ENCODE measurements around the gene RPL18A. TPM values are rescaled to one million over a fixed set of nuclear protein-coding genes. Genes with fewer than 3 reads are reported as not detected.

The RPL18A gene
- total and polyA plus RNA-seq, 2 of the 13 experiments (the other 11 are each of a cell fraction or from before 2014, with no cell fraction given), result 1,471 to 2,004 TPM

DNA sequence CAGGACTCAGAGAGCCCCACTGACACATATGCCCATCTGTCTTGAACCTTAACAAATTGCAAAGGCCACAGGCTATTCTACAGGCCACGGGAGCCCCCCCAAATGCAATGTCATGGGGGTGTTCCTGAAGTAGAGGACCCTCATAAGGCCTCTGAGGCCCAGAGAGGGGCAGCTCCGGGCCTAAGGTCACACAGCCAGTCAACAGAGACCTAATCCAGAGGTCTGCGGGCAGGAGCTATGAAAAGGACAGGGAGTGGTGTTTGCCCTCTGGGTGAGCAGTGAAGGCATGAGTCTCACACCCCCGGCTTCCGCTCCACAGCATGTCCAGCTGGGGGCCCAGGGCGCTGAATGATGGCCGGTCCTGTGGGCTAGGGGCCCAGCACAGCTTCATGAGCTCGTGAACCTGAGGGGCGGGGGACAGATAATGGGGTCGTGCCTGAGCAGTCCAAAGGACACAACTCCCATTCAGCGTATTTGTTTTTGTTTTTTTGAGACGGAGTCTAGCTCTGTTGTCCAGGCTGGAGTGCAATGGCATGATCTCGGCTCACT lies 33.1 kb upstream of the RPL18A start:
- Histone ChIP-seq H2AFZ (ENCODE audit: low read length) (no peak overlapping the region), H3K36me3 (replicated peaks in 1 of 2; ENCODE audit: control insufficient read depth in 1 of 2, insufficient read depth in 2 of 2, low read length in 2 of 2) (no peaks in the 10 kb centered on the region; a peak in 1 of 5 replicates), H3K79me2 (ENCODE audit: insufficient read depth, low read length) (no peaks in the 10 kb centered on the region), H4K20me1 (ENCODE audit: insufficient read depth, low read length) (no peaks in the 10 kb centered on the region), H3K4me3 (replicated peaks in 1 of 3; ENCODE audit: insufficient read depth in 1 of 3, low read depth in 2 of 3, low read length in 3 of 3) (no peak overlapping the region), H3K9ac (ENCODE audit: insufficient read depth, low read depth, low read length) (no peak overlapping the region), H3K27me3 (ENCODE audit: control insufficient read depth in 1 of 2, insufficient read depth in 2 of 2, low read length in 2 of 2) (no peaks in the 10 kb centered on the region), H3K27ac (ENCODE audit: extremely low read length, insufficient read depth, low read length) (no peak overlapping the region), H3K4me2 (ENCODE audit: low read depth, low read length) (no peak overlapping the region), H3K4me1 (ENCODE audit: insufficient read depth, low read length) (0 out of 2 replicates have a peak, but pooled peaks cover 7% of the 10 kb centered on the region), H3K9me3 (ENCODE audit: low read length) (no peaks in the 10 kb centered on the region)
- DNase-seq (ENCODE audit: low spot score) (no peak), ATAC-seq (no peak), FAIRE-seq (no peak)
- CTCF ChIA-PET (ENCODE audit: low intra/inter-chr PET ratio, low total read pairs), result no interaction called here
- intact Hi-C loops (cut with micrococcal nuclease; ENCODE audit: unreplicated experiment) (no loop called here), in situ Hi-C loops (cut with HindIII; ENCODE audit: extremely low pct_ligation_motif_present, low pct_unique_long_range_greater_than_20kb) (no loop called here)
- peak; percentile 95 for TF ChIP-seq ZNF768 (CRISPR knock-in tag; IDR thresholded peaks at IDR 0.05)
- no peak for TF ChIP-seq HOXA3 (CRISPR knock-in tag; IDR thresholded peaks at IDR 0.05)
- peak; percentile 66 for TF ChIP-seq ZNF121 (CRISPR knock-in tag; IDR thresholded peaks at IDR 0.05)
- TF ChIP-seq, protein P1, sequence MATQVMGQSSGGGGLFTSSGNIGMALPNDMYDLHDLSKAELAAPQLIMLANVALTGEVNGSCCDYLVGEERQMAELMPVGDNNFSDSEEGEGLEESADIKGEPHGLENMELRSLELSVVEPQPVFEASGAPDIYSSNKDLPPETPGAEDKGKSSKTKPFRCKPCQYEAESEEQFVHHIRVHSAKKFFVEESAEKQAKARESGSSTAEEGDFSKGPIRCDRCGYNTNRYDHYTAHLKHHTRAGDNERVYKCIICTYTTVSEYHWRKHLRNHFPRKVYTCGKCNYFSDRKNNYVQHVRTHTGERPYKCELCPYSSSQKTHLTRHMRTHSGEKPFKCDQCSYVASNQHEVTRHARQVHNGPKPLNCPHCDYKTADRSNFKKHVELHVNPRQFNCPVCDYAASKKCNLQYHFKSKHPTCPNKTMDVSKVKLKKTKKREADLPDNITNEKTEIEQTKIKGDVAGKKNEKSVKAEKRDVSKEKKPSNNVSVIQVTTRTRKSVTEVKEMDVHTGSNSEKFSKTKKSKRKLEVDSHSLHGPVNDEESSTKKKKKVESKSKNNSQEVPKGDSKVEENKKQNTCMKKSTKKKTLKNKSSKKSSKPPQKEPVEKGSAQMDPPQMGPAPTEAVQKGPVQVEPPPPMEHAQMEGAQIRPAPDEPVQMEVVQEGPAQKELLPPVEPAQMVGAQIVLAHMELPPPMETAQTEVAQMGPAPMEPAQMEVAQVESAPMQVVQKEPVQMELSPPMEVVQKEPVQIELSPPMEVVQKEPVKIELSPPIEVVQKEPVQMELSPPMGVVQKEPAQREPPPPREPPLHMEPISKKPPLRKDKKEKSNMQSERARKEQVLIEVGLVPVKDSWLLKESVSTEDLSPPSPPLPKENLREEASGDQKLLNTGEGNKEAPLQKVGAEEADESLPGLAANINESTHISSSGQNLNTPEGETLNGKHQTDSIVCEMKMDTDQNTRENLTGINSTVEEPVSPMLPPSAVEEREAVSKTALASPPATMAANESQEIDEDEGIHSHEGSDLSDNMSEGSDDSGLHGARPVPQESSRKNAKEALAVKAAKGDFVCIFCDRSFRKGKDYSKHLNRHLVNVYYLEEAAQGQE (IDR thresholded peaks at IDR 0.05; ENCODE audit: borderline replicate concordance in 1 of 2, low read depth in 1 of 2, low read length in 2 of 2), result no peak
- BruUV-seq (replicated peaks), result no TSS peak
- WGBS (ENCODE audit: low lambda C conversion rate), result 58% methylated on average over 7 of the region's 13 CpGs
- POLR2A ChIA-PET, result no interaction called here

Measured in HepG2 (cell line).